HepG2 (cell line): ENCODE results near the gene HELZ. TPM values are rescaled to one million over a fixed set of nuclear protein-coding genes. Genes with fewer than 3 reads are reported as not detected.

Source experiments
- CCAR2 ChIP-seq: fragments of 200-400 bp; formaldehyde crosslinking; optimal IDR thresholded peaks from 2 replicates; pipeline ENCODE3; 2018; ENCODE audit warnings: low read depth, mild to moderate bottlenecking, low read length, moderate library complexity
- HDAC2 ChIP-seq: sonication (generic); formaldehyde crosslinking; IDR thresholded peaks from 2 replicates; pipeline ENCODE4 v1.4.0; 2020; ENCODE audit warnings: missing genetic modification reagents
- MBNL3 ChIP-seq: fragments of 250-450 bp; sonication (Bioruptor Pico); conservative IDR thresholded peaks from 2 replicates; pipeline ENCODE4 v1.8.0; 2022; ENCODE audit warnings: mild to moderate bottlenecking, inconsistent platforms
- PCBP2 ChIP-seq: fragments of 200-400 bp; formaldehyde crosslinking; optimal IDR thresholded peaks from 2 replicates; pipeline ENCODE3; 2018; ENCODE audit warnings: low read length, low read depth; ENCODE audit not compliant: poor library complexity, severe bottlenecking
- RORA ChIP-seq: sonication (generic); formaldehyde crosslinking; IDR thresholded peaks from 2 replicates; pipeline ENCODE4 v1.5.0; 2020; ENCODE audit warnings: mild to moderate bottlenecking, missing genetic modification reagents, moderate library complexity
- SNAI1 ChIP-seq: sonication (generic); formaldehyde crosslinking; IDR thresholded peaks from 2 replicates; pipeline ENCODE4 v1.5.0; 2020; ENCODE audit warnings: mild to moderate bottlenecking, missing genetic modification reagents, borderline replicate concordance
- ZNF460 ChIP-seq: sonication (generic); formaldehyde crosslinking; IDR thresholded peaks from 2 replicates; pipeline ENCODE4 v1.5.1; 2020; ENCODE audit warnings: missing genetic modification reagents, mild to moderate bottlenecking, borderline replicate concordance
- ZNF577 ChIP-seq: sonication (generic); formaldehyde crosslinking; IDR thresholded peaks from 2 replicates; pipeline ENCODE4 v1.4.0; 2020; ENCODE audit warnings: mild to moderate bottlenecking, low read depth, missing genetic modification reagents, borderline replicate concordance
- polyA plus RNA-seq, 8 experiments: library from polyadenylated mRNA; depleted of rRNA in 3 of 8; stranded (reverse) in 7 of 8; unstranded in 1 of 8; fragments of >200 nt; fragmentation: Illumina TruSeq in 4 of 8; extraction: Trizol in 4 of 8; gene quantifications; 2 replicates each; pipeline versions ENCODE4 v1.2.1 to v1.2.3, GENCODE V29; 2011 to 2016; ENCODE audit warnings: low read depth in 4 of 8, missing spikeins in 1 of 8, mixed read lengths in 1 of 8; ENCODE audit not compliant: insufficient read depth in 1 of 8
- total RNA-seq, 5 experiments: library from RNA; depleted of rRNA; stranded (reverse); fragments of >200 nt; fragmentation: Illumina TruSeq; extraction: Trizol; gene quantifications; 2 replicates each; pipeline ENCODE4 v1.2.3, GENCODE V29; 2016; ENCODE audit warnings: low read depth in 1 of 5
- TF ChIP-seq, protein P1 (sequence below): sonication (generic); formaldehyde crosslinking; IDR thresholded peaks from 2 replicates; pipeline ENCODE4 v1.5.1; 2020; ENCODE audit warnings: missing genetic modification reagents, mild to moderate bottlenecking, borderline replicate concordance
- TF ChIP-seq, protein P2 (sequence below): sonication (generic); formaldehyde crosslinking; IDR thresholded peaks from 2 replicates; pipeline ENCODE4 v1.8.1; 2022; ENCODE audit warnings: mild to moderate bottlenecking, missing genetic modification reagents
- TF ChIP-seq, protein P3 (sequence below), 2 experiments: fragments of 450-650 bp in 1 of 2; sonication (generic) in 1 of 2; formaldehyde crosslinking in 1 of 2; IDR thresholded peaks; 2 replicates each; pipeline versions ENCODE4 v1.6.1 to v1.8.0; 2016 to 2022; ENCODE audit warnings: antibody characterized with exemption in 1 of 2, mild to moderate bottlenecking in 1 of 2, missing genetic modification reagents in 1 of 2
- TF ChIP-seq, protein P4 (sequence below): sonication (generic); formaldehyde crosslinking; IDR thresholded peaks from 2 replicates; pipeline ENCODE4 v1.5.1; 2020; ENCODE audit warnings: missing genetic modification reagents, mild to moderate bottlenecking, borderline replicate concordance
- TF ChIP-seq, protein P5 (sequence below): sonication (generic); formaldehyde crosslinking; IDR thresholded peaks from 2 replicates; pipeline ENCODE4 v1.4.0; 2020; ENCODE audit warnings: missing genetic modification reagents

HELZ gene
- total and polyA plus RNA-seq, 2 of the 13 experiments (the other 11 are each of a cell fraction or from before 2014, with no cell fraction given) = 35.3 to 52.4 TPM

DNA sequence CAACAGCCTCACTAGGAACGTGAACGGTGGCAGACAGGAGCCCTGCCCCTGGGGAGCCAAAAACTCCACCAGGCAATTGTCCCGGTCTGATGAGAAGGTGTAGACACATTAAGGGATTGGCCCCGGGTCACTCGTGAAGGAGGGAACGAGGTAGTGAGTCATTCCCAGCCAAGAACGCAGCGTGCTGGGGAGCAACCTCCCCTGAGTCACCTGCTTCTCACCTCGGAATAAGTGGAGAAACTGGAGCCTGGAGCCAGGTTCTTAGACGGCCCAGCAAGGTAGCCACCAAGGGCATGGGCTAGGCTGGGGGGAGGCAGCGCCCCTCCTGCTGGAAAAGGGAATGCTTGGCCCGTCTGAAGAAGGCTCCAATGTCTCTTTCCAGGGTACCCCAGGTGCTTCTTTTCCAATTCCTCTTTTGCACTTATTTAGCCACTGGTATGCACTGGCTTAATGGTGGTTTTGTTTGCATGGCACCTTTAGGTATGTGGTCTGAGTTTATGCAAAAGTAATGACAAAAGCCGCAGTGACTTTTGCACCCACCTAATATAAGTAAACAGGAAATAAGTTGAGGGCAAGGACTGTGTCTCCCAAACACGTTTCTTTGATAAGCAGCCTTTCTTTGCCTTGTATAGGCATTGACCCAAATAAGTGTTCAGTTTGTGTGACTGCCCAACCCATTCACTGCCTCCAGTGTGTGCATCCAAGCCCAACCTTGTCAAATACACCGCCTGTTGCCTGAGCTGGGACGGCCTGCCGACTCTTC, 1.8 kb upstream of the HELZ start (continued):
- TF ChIP-seq, protein P1, sequence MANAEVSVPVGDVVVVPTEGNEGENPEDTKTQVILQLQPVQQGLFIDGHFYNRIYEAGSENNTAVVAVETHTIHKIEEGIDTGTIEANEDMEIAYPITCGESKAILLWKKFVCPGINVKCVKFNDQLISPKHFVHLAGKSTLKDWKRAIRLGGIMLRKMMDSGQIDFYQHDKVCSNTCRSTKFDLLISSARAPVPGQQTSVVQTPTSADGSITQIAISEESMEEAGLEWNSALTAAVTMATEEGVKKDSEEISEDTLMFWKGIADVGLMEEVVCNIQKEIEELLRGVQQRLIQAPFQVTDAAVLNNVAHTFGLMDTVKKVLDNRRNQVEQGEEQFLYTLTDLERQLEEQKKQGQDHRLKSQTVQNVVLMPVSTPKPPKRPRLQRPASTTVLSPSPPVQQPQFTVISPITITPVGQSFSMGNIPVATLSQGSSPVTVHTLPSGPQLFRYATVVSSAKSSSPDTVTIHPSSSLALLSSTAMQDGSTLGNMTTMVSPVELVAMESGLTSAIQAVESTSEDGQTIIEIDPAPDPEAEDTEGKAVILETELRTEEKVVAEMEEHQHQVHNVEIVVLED = peak; percentile 67
- TF ChIP-seq, protein P2, sequence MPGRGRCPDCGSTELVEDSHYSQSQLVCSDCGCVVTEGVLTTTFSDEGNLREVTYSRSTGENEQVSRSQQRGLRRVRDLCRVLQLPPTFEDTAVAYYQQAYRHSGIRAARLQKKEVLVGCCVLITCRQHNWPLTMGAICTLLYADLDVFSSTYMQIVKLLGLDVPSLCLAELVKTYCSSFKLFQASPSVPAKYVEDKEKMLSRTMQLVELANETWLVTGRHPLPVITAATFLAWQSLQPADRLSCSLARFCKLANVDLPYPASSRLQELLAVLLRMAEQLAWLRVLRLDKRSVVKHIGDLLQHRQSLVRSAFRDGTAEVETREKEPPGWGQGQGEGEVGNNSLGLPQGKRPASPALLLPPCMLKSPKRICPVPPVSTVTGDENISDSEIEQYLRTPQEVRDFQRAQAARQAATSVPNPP (CRISPR knock-in tag) = peak; percentile 65; the same call in 1 of the 2 replicates
- TF ChIP-seq ZNF460 (CRISPR knock-in tag) (no peak), SNAI1 (CRISPR knock-in tag) (peak; percentile 8; the same call in 1 of the 2 replicates), CCAR2 (no peak), RORA (CRISPR knock-in tag) (peak; percentile 95; the same call in 1 of the 2 replicates), PCBP2 (no peak), HDAC2 (peak; percentile 89), ZNF577 (CRISPR knock-in tag) (no peak), MBNL3 (CRISPR knock-in tag) (no peak)
- TF ChIP-seq, protein P3, sequence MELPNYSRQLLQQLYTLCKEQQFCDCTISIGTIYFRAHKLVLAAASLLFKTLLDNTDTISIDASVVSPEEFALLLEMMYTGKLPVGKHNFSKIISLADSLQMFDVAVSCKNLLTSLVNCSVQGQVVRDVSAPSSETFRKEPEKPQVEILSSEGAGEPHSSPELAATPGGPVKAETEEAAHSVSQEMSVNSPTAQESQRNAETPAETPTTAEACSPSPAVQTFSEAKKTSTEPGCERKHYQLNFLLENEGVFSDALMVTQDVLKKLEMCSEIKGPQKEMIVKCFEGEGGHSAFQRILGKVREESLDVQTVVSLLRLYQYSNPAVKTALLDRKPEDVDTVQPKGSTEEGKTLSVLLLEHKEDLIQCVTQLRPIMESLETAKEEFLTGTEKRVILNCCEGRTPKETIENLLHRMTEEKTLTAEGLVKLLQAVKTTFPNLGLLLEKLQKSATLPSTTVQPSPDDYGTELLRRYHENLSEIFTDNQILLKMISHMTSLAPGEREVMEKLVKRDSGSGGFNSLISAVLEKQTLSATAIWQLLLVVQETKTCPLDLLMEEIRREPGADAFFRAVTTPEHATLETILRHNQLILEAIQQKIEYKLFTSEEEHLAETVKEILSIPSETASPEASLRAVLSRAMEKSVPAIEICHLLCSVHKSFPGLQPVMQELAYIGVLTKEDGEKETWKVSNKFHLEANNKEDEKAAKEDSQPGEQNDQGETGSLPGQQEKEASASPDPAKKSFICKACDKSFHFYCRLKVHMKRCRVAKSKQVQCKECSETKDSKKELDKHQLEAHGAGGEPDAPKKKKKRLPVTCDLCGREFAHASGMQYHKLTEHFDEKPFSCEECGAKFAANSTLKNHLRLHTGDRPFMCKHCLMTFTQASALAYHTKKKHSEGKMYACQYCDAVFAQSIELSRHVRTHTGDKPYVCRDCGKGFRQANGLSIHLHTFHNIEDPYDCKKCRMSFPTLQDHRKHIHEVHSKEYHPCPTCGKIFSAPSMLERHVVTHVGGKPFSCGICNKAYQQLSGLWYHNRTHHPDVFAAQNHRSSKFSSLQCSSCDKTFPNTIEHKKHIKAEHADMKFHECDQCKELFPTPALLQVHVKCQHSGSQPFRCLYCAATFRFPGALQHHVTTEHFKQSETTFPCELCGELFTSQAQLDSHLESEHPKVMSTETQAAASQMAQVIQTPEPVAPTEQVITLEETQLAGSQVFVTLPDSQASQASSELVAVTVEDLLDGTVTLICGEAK (IDR thresholded peaks at IDR 0.05) = no peak
- TF ChIP-seq, protein P3 (CRISPR knock-in tag; IDR thresholded peaks at IDR 0.05) = no peak
- TF ChIP-seq, protein P4, sequence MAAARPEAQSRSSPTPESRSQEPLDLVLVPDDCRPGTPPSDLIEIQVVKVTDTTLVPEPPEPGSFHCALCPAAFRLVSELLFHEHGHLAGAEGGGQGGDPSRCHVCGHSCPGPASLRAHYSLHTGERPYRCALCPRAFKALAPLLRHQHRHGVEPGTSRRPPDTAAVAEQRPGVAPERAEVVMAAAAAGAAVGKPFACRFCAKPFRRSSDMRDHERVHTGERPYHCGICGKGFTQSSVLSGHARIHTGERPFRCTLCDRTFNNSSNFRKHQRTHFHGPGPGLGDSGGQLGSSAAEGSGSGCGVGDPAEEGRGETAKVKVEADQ (CRISPR knock-in tag) = no peak
- TF ChIP-seq, protein P5, sequence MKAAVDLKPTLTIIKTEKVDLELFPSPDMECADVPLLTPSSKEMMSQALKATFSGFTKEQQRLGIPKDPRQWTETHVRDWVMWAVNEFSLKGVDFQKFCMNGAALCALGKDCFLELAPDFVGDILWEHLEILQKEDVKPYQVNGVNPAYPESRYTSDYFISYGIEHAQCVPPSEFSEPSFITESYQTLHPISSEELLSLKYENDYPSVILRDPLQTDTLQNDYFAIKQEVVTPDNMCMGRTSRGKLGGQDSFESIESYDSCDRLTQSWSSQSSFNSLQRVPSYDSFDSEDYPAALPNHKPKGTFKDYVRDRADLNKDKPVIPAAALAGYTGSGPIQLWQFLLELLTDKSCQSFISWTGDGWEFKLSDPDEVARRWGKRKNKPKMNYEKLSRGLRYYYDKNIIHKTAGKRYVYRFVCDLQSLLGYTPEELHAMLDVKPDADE = no peak
